Neural crest cell (in vitro differentiated cells): ENCODE data around the gene MYO5B. TPM values are rescaled to one million over a fixed set of nuclear protein-coding genes. Genes with fewer than 3 reads are reported as not detected.

Experiments
- DNase-seq: peaks from one replicate; pipeline ENCODE4 v3.0.0; 2021; ENCODE audit warnings: low read depth, mixed read lengths, low spot score
- H3K27ac Mint-ChIP-seq: one replicate; pipeline ENCODE4 v1.8.0; 2021; ENCODE audit warnings: mild to moderate bottlenecking, mixed read lengths; ENCODE audit not compliant: unreplicated experiment
- H3K27me3 Mint-ChIP-seq: 2 replicates; pipeline ENCODE4 v1.8.0; 2021; ENCODE audit warnings: low read depth, mild to moderate bottlenecking, mixed read lengths
- H3K36me3 Mint-ChIP-seq: 2 replicates; pipeline ENCODE4 v1.8.0; 2021; ENCODE audit warnings: low read depth, mild to moderate bottlenecking, mixed read lengths
- H3K4me1 Mint-ChIP-seq: 2 replicates; pipeline ENCODE4 v1.8.0; 2021; ENCODE audit warnings: mixed read lengths
- H3K4me3 Mint-ChIP-seq: one replicate; pipeline ENCODE4 v1.8.0; 2021; ENCODE audit warnings: mild to moderate bottlenecking, mixed read lengths
- H3K9me3 Mint-ChIP-seq: 2 replicates; pipeline ENCODE4 v1.8.0; 2021; ENCODE audit warnings: mixed read lengths
- total RNA-seq: library from RNA; stranded (reverse); gene quantifications from 2 replicates; pipeline ENCODE4 v1.2.1, GENCODE V29; 2021
- TF ChIP-seq, protein P1 (sequence below): fragments of 200-600 bp; sonication (generic); conservative IDR thresholded peaks from 2 replicates; pipeline ENCODE4 v1.5.0; 2021; ENCODE audit warnings: antibody characterized with exemption, mild to moderate bottlenecking

The MYO5B gene
- total RNA-seq, 1 donor from 2014 or later: 0.40 TPM

- DNase-seq: no peak
- peaks cover 28% of the 10 kb centered on the region for H3K27me3 Mint-ChIP-seq
- H3K9me3 Mint-ChIP-seq: peaks cover 3% of the 10 kb centered on the region
- no peaks in the 10 kb centered on the region for H3K4me1 Mint-ChIP-seq
- no peak overlapping the region for H3K27ac Mint-ChIP-seq
- no peak overlapping the region for H3K4me3 Mint-ChIP-seq
- no peaks in the 10 kb centered on the region for H3K36me3 Mint-ChIP-seq
- TF ChIP-seq, protein P1, sequence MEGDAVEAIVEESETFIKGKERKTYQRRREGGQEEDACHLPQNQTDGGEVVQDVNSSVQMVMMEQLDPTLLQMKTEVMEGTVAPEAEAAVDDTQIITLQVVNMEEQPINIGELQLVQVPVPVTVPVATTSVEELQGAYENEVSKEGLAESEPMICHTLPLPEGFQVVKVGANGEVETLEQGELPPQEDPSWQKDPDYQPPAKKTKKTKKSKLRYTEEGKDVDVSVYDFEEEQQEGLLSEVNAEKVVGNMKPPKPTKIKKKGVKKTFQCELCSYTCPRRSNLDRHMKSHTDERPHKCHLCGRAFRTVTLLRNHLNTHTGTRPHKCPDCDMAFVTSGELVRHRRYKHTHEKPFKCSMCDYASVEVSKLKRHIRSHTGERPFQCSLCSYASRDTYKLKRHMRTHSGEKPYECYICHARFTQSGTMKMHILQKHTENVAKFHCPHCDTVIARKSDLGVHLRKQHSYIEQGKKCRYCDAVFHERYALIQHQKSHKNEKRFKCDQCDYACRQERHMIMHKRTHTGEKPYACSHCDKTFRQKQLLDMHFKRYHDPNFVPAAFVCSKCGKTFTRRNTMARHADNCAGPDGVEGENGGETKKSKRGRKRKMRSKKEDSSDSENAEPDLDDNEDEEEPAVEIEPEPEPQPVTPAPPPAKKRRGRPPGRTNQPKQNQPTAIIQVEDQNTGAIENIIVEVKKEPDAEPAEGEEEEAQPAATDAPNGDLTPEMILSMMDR: no peak
Measured at GRCh38 chr18:50159654-50160046, 35.3 kb downstream of the MYO5B start.

- Mint-ChIP-seq H3K4me3 (no peak overlapping the region), H3K4me1 (no peaks in the 10 kb centered on the region), H3K27ac (no peak overlapping the region), H3K27me3 (peaks cover 22% of the 10 kb centered on the region), H3K36me3 (no peaks in the 10 kb centered on the region), H3K9me3 (peaks cover 3% of the 10 kb centered on the region)
- no peak for DNase-seq
- TF ChIP-seq, protein P1: no peak
Measured at GRCh38 chr18:50158866-50159653, 35.9 kb downstream of the MYO5B start.

DNA sequence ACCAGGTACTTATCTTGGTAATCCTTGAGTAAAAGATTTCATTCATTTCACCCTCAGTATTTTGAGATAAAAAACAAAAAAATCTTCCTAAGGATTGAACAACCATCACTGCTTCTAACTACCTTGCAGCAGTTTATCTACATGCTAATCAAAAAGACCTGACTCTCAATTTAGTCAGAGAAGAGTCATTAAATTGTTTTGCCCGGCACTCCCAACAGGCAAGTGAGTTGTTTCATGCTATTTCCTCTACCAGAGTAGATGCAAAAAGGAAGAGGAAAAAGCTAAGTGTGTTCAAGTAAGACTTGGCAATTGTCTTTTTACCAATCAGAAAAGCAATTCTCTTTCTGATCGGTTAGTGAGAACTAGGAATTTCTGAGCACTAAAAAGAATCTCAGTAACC lies 39.5 kb downstream of the MYO5B start:
- Mint-ChIP-seq H3K27me3 (peaks cover 3% of the 10 kb centered on the region), H3K36me3 (no peaks in the 10 kb centered on the region), H3K27ac (no peak overlapping the region), H3K4me1 (no peaks in the 10 kb centered on the region), H3K9me3 (peaks cover 3% of the 10 kb centered on the region), H3K4me3 (no peak overlapping the region)
- TF ChIP-seq, protein P1: no peak
- no peak for DNase-seq

DNA sequence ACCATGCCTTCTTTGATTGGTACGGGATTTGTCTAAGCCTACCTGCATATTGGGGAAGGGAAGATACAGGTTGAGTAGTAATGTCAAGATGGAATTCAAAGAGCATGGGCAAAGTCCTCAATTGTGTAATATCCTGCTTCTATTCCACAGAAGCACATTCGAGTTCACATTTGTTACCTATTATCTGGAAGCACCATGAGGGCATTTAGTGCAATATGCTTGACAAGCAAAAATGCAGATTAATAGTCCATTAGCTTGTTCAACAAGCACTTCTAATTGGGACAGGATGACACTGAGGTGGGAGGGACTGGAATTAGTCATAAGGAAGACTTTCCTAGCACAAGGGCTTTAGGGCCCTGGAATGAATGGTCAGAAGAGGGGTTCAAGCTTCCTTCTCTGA lies 40.5 kb downstream of the MYO5B start:
- TF ChIP-seq, protein P1: no peak
- H3K27me3 Mint-ChIP-seq: peaks cover 3% of the 10 kb centered on the region
- no peak overlapping the region for H3K27ac Mint-ChIP-seq
- H3K4me1 Mint-ChIP-seq: no peaks in the 10 kb centered on the region
- no peak overlapping the region for H3K4me3 Mint-ChIP-seq
- no peaks in the 10 kb centered on the region for H3K36me3 Mint-ChIP-seq
- DNase-seq: no peak
- peaks cover 3% of the 10 kb centered on the region for H3K9me3 Mint-ChIP-seq

GRCh38 chr18:50152900-50153299 lies 42.0 kb downstream of the MYO5B start:
- TF ChIP-seq, protein P1: no peak
- Mint-ChIP-seq H3K27ac (no peak overlapping the region), H3K9me3 (peaks cover 3% of the 10 kb centered on the region), H3K36me3 (no peaks in the 10 kb centered on the region), H3K4me3 (no peak overlapping the region), H3K4me1 (no peaks in the 10 kb centered on the region), H3K27me3 (no peaks in the 10 kb centered on the region)
- no peak for DNase-seq
